ENCODE results near the gene PATJ. TPM values are rescaled to one million over a fixed set of nuclear protein-coding genes. Genes with fewer than 3 reads are reported as not detected.
"Not testable (repeated sequence)": the region's sequence is repeated elsewhere in the genome, so short reads cannot be mapped to it uniquely, and the experiment has no call there.

The PATJ gene
- polyA plus RNA-seq, 4 donors = 11.5 to 41.5 (median 16.2) TPM

DNA sequence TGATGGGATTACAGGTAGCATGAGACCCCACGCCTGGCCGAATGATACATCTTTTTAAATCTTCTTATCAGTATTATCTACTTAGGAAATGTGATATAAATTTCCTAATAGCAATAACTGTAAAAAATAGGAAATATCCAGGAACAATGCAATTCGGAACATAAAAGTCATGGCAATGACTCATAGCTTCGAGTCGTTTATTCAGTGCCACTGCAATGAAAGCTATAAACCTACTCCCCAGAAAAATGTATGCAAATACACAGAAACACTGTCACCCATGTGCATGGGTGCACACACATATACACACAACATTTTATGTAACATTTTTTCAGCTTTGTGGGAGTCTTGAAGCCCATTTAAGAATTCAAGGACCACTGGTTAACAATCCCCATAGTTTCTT lies 194.6 kb downstream of the PATJ start:
- Histone ChIP-seq H3K4me1 (ENCODE audit: control insufficient read depth in 3 of 3, insufficient read depth in 2 of 3, low read depth in 1 of 3, low read length in 2 of 3) (no peaks in the 10 kb centered on the region), H3K9me3 (ENCODE audit: control insufficient read depth in 2 of 2, insufficient read depth in 1 of 2, low read depth in 1 of 2, low read length in 1 of 2) (no peaks in the 10 kb centered on the region), H3K4me3 (ENCODE audit: low read depth in 1 of 3, low read length in 3 of 3) (no peak overlapping the region), H3K27ac (ENCODE audit: low read depth in 1 of 3, low read length in 2 of 3) (no peak overlapping the region), H3K27me3 (ENCODE audit: control insufficient read depth in 3 of 3, insufficient read depth in 3 of 3, low read length in 3 of 3) (no peaks in the 10 kb centered on the region), H3K36me3 (ENCODE audit: control insufficient read depth in 3 of 3, insufficient read depth in 2 of 3, low read depth in 1 of 3, low read length in 3 of 3) (peaks cover 0 to 3% (median 0%) of the 10 kb centered on the region in 3 donors)
- WGBS, 3 donors = 54 to 67% (median 59%) methylated on average over 5 of the region's 5 CpGs
- DNase-seq = no peak
- FAIRE-seq = no peak

DNA sequence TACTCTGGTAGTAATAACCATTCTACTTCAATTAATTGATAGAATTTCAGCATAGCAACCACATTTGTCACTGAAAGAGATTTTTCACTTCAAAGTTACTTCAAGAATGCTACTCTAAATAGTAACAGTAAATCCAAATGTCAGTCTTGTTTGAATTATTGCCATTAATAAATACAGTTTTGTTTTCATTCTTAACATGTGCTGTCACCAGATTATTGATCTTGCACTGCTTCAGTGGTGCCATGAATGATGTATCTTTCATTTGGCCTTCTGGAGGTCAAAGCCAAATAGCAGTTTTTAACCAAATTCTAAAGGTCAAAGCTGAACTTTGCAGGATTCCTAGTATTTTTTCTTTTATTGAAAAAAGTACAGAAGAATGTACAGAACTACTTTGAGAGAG lies 199.5 kb downstream of the PATJ start:
- FAIRE-seq (no peak), DNase-seq (no peak)
- Histone ChIP-seq H3K36me3 (ENCODE audit: control insufficient read depth in 3 of 3, insufficient read depth in 2 of 3, low read depth in 1 of 3, low read length in 3 of 3) (peaks cover 0 to 8% (median 4%) of the 10 kb centered on the region in 3 donors), H3K9me3 (ENCODE audit: control insufficient read depth in 2 of 2, insufficient read depth in 1 of 2, low read depth in 1 of 2, low read length in 1 of 2) (peaks cover 0 to 11% of the 10 kb centered on the region in 2 donors), H3K4me3 (ENCODE audit: low read depth in 1 of 3, low read length in 3 of 3) (no peak overlapping the region), H3K4me1 (ENCODE audit: control insufficient read depth in 3 of 3, insufficient read depth in 2 of 3, low read depth in 1 of 3, low read length in 2 of 3) (no peaks in the 10 kb centered on the region), H3K27ac (ENCODE audit: low read depth in 1 of 3, low read length in 2 of 3) (no peak overlapping the region), H3K27me3 (ENCODE audit: control insufficient read depth in 3 of 3, insufficient read depth in 3 of 3, low read length in 3 of 3) (no peaks in the 10 kb centered on the region)

DNA sequence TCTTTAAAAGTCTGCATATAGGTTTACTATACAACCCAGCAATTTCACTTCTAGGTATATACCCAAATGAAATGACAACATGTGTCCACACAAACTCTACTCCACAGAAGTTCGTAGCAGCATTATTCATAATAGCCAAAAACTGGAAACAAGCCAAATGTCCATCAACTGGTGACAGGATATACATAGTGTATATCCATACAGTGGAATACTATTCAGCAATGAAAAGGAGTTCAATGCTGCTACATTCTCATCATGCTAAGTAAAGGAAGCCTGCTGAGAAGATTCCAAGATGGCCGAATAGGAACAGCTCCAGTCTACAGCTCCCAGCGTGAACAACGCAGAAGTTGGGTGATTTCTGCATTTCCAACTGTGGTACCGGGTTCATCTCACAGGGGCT lies 200.6 kb downstream of the PATJ start:
- FAIRE-seq = no peak
- 96 to 99% (median 97%) methylated on average over 5 of the region's 5 CpGs for WGBS, 3 donors

DNA sequence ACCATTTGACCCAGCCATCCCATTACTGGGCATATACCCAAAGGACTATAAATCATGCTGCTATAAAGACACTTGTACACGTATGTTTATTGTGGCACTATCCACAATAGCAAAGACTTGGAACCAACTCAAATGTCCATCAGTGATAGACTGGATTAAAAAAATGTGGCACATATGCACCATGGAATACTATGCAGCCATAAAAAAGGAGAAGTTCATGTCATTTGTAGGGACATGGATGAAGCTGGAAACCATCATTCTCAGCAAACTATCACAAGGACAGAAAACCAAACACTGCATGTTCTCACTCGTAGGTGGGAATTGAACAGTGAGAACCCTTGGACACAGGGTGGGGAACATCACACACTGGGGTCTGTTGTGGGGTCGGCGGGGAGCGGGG lies 206.4 kb downstream of the PATJ start:
- not testable (repeated sequence) for H3K4me3 ChIP-seq (ENCODE audit: low read depth in 1 of 3, low read length in 3 of 3); H3K9me3 ChIP-seq (ENCODE audit: control insufficient read depth in 2 of 2, insufficient read depth in 1 of 2, low read depth in 1 of 2, low read length in 1 of 2); FAIRE-seq; DNase-seq; H3K36me3 ChIP-seq (ENCODE audit: control insufficient read depth in 3 of 3, insufficient read depth in 2 of 3, low read depth in 1 of 3, low read length in 3 of 3); H3K27me3 ChIP-seq (ENCODE audit: control insufficient read depth in 3 of 3, insufficient read depth in 3 of 3, low read length in 3 of 3); H3K27ac ChIP-seq (ENCODE audit: low read depth in 1 of 3, low read length in 2 of 3); H3K4me1 ChIP-seq (ENCODE audit: control insufficient read depth in 3 of 3, insufficient read depth in 2 of 3, low read depth in 1 of 3, low read length in 2 of 3)
- 68 to 79% (median 77%) methylated on average over 4 to 5 of the region's 5 CpGs for WGBS, 3 donors

More for the DNA sequence above, 200.6 kb downstream of the PATJ start:
- Histone ChIP-seq H3K4me1 (ENCODE audit: control insufficient read depth in 3 of 3, insufficient read depth in 2 of 3, low read depth in 1 of 3, low read length in 2 of 3) (no peaks in the 10 kb centered on the region), H3K9me3 (ENCODE audit: control insufficient read depth in 2 of 2, insufficient read depth in 1 of 2, low read depth in 1 of 2, low read length in 1 of 2) (peaks cover 0 to 11% of the 10 kb centered on the region in 2 donors), H3K4me3 (ENCODE audit: low read depth in 1 of 3, low read length in 3 of 3) (no peak overlapping the region), H3K27me3 (ENCODE audit: control insufficient read depth in 3 of 3, insufficient read depth in 3 of 3, low read length in 3 of 3) (no peaks in the 10 kb centered on the region), H3K36me3 (ENCODE audit: control insufficient read depth in 3 of 3, insufficient read depth in 2 of 3, low read depth in 1 of 3, low read length in 3 of 3) (peaks cover 0 to 8% (median 4%) of the 10 kb centered on the region in 3 donors), H3K27ac (ENCODE audit: low read depth in 1 of 3, low read length in 2 of 3) (no peak overlapping the region)
- DNase-seq = no peak

DNA sequence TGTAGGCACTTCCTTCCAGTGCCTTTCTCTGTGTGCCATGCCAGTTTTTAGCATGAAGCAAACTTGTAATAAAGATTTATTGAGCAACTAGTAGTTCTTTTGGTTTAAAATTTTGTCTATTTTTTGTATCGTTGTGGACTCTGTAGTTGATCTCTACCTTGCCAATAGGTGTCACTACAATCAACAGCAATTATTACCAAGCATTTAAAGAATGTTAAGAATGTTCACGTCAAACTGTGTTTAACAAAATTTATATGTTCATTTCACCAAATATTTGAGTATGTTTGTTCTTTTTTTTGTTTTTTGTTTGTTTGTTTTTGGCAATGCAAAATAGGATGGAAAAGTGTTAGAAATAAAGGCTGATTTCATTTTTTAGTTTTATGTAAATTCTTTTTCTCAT lies 208.1 kb downstream of the PATJ start:
- Histone ChIP-seq H3K9me3 (ENCODE audit: control insufficient read depth in 2 of 2, insufficient read depth in 1 of 2, low read depth in 1 of 2, low read length in 1 of 2) (no peaks in the 10 kb centered on the region), H3K4me3 (ENCODE audit: low read depth in 1 of 3, low read length in 3 of 3) (no peak overlapping the region), H3K4me1 (ENCODE audit: control insufficient read depth in 3 of 3, insufficient read depth in 2 of 3, low read depth in 1 of 3, low read length in 2 of 3) (no peaks in the 10 kb centered on the region), H3K27ac (ENCODE audit: low read depth in 1 of 3, low read length in 2 of 3) (no peak overlapping the region), H3K36me3 (ENCODE audit: control insufficient read depth in 3 of 3, insufficient read depth in 2 of 3, low read depth in 1 of 3, low read length in 3 of 3) (no peaks in the 10 kb centered on the region), H3K27me3 (ENCODE audit: control insufficient read depth in 3 of 3, insufficient read depth in 3 of 3, low read length in 3 of 3) (no peaks in the 10 kb centered on the region)
- WGBS, 3 donors = 52 to 71% (median 65%) methylated on average over 2 of the region's 2 CpGs
- no peak for DNase-seq
- FAIRE-seq = no peak

DNA sequence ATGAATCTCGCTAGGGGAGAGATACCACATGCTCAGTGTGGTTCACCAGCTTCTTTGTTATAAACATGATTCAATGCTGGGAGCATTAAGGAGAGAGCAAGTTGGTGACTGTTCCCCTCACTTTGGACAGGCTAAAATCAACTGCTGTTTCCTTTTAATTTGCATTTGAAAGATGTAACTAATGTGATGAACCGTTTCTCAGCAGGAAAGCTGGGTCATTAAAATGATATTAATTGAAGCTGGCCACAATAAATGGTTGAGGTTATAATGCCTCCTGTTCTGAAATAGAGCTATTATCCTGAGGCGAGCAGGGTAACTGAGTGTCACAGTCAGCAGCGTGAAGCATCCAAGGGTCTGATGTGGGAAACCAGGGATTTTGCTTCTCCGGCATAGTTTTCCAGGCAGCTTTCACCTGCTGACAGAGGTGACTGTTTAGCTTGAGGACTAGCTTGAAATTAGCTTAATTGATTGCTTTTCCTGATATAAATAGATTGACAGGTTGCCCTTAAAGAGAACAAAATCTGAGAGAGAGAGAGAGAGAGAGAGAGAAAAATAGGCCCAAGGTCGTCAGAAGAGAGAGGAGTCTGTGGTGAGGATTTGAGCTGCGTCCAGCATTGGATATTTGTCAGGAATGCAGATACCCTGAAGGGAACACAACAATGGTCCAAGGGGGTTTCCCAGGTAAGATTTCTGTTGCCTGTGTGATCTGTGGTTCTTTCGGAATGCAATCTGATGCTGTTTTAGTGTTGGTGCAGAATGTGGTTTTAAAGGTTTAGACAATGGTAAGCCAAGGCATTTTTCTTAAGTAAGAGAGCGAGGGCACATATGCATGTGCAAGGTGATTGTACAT lies 209.7 kb downstream of the PATJ start:
- 79 to 84% (median 83%) methylated on average over 9 of the region's 9 CpGs for WGBS, 3 donors
- H3K9me3 ChIP-seq (ENCODE audit: control insufficient read depth in 2 of 2, insufficient read depth in 1 of 2, low read depth in 1 of 2, low read length in 1 of 2) = no peaks in the 10 kb centered on the region
- no peaks in the 10 kb centered on the region for H3K27me3 ChIP-seq (ENCODE audit: control insufficient read depth in 3 of 3, insufficient read depth in 3 of 3, low read length in 3 of 3)
- H3K4me3 ChIP-seq (ENCODE audit: low read depth in 1 of 3, low read length in 3 of 3) = no peak overlapping the region
- no peak overlapping the region for H3K27ac ChIP-seq (ENCODE audit: low read depth in 1 of 3, low read length in 2 of 3)
- H3K36me3 ChIP-seq (ENCODE audit: control insufficient read depth in 3 of 3, insufficient read depth in 2 of 3, low read depth in 1 of 3, low read length in 3 of 3) = no peaks in the 10 kb centered on the region
- no peak for FAIRE-seq
- DNase-seq = no peak
- H3K4me1 ChIP-seq (ENCODE audit: control insufficient read depth in 3 of 3, insufficient read depth in 2 of 3, low read depth in 1 of 3, low read length in 2 of 3) = no peaks in the 10 kb centered on the region

DNA sequence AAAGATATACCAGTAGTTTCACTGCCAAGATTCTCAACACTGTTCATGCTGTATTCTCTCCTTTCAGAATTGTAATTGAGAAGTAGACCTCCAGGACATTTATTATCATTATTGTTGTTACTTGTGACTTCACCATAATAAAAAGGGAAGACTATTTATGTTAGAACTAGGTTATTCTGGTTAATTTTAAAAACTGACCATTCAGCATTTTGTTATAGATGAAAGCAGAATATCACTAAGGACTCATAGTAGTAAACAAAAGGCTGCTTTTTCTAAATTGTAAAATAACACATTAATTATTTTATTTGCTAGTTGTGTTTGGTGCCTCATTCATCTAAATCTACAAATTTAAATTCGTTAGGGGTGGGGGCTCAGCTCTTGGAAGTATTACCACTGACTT lies 210.4 kb downstream of the PATJ start:
- 65 to 90% (median 83%) methylated on average over 1 of the region's 1 CpG for WGBS, 3 donors
- Histone ChIP-seq H3K4me1 (ENCODE audit: control insufficient read depth in 3 of 3, insufficient read depth in 2 of 3, low read depth in 1 of 3, low read length in 2 of 3) (no peaks in the 10 kb centered on the region), H3K9me3 (ENCODE audit: control insufficient read depth in 2 of 2, insufficient read depth in 1 of 2, low read depth in 1 of 2, low read length in 1 of 2) (no peaks in the 10 kb centered on the region), H3K36me3 (ENCODE audit: control insufficient read depth in 3 of 3, insufficient read depth in 2 of 3, low read depth in 1 of 3, low read length in 3 of 3) (no peaks in the 10 kb centered on the region), H3K4me3 (ENCODE audit: low read depth in 1 of 3, low read length in 3 of 3) (no peak overlapping the region), H3K27ac (ENCODE audit: low read depth in 1 of 3, low read length in 2 of 3) (no peak overlapping the region), H3K27me3 (ENCODE audit: control insufficient read depth in 3 of 3, insufficient read depth in 3 of 3, low read length in 3 of 3) (no peaks in the 10 kb centered on the region)
- no peak for FAIRE-seq
- no peak for DNase-seq

DNA sequence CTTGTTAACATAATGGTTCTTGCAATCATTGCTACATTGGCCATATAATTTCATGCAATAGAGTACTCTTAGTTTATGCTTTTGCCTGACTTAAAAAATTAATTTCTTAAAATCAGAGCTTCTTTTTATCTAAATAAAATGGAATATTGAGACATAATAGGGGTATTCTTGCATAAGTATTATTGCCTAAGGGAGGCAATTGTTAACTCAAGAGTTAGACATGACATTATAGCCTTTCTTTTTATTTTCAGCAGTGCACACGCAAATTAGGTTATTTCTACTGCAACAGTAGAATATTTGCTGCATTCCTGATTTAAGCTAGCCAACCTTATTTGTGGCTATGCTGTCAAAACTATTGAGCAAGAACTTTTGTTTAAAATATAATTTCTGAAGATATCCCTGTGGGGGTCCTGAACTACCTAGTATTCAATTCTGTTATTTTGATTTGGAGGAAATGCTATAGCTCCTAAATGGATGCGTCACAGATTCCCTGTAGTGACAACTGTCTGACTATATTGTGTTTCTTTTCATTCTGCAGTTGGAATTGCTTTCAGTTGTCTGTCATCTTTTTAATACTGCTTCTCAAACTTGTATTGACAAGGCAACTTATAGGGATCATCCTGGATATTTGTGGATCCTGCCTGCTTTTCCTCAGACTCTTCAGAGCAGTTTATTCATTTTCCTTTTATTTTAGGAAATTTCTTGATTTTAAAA lies 211.0 kb downstream of the PATJ start:
- 97 to 98% (median 98%) methylated on average over 2 of the region's 2 CpGs for WGBS, 3 donors
- Histone ChIP-seq H3K4me3 (ENCODE audit: low read depth in 1 of 3, low read length in 3 of 3) (no peak overlapping the region), H3K27ac (ENCODE audit: low read depth in 1 of 3, low read length in 2 of 3) (no peak overlapping the region), H3K4me1 (ENCODE audit: control insufficient read depth in 3 of 3, insufficient read depth in 2 of 3, low read depth in 1 of 3, low read length in 2 of 3) (no peaks in the 10 kb centered on the region), H3K9me3 (ENCODE audit: control insufficient read depth in 2 of 2, insufficient read depth in 1 of 2, low read depth in 1 of 2, low read length in 1 of 2) (no peaks in the 10 kb centered on the region), H3K36me3 (ENCODE audit: control insufficient read depth in 3 of 3, insufficient read depth in 2 of 3, low read depth in 1 of 3, low read length in 3 of 3) (no peaks in the 10 kb centered on the region), H3K27me3 (ENCODE audit: control insufficient read depth in 3 of 3, insufficient read depth in 3 of 3, low read length in 3 of 3) (no peaks in the 10 kb centered on the region)
- DNase-seq (no peak), FAIRE-seq (no peak)
